ENCODE results near the gene BCL2L12. TPM values are rescaled to one million over a fixed set of nuclear protein-coding genes. Genes with fewer than 3 reads are reported as not detected.
A peak's percentile ranks its signal among the peaks of the same experiment; 100 is the strongest.

BCL2L12 gene
- total RNA-seq, 1 donor from 2014 or later = 2.4 TPM

DNA sequence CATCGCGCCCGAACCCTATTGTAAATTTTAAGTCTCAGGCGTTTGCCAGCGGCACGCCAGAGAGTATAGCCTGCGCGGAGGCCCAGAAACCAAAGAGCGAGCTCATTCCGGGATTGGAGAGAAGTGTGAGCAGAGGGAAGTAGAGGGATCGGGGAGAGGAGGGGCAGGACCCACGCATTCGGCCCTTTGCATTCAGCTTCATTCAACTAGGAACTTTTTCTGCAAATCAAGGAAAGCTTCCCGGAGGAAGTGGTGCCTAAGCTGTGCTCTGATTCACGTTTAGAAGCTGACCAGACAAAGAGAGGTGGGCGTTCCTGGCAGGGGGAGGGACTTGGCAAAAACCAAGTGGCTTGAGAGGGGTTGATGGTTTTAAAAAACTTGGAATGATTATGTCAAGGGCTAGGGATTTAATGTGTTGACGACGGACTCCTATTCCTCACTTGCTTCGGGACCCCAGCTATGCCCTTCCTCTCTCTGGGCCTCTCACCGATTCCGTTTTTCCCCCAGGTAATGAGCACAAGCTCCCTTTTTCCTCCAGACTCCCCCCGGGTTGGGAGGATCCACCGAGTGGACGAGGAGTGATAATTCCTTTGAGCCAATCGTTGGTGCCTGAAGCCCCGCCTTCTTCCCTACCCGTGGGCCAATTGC lies 10.5 kb downstream of the BCL2L12 start:
- no peak for FAIRE-seq
- H3K4me3 ChIP-seq (ENCODE audit: low read depth, low read length) = peak overlapping the region; percentile 27
- TF ChIP-seq, protein P1, sequence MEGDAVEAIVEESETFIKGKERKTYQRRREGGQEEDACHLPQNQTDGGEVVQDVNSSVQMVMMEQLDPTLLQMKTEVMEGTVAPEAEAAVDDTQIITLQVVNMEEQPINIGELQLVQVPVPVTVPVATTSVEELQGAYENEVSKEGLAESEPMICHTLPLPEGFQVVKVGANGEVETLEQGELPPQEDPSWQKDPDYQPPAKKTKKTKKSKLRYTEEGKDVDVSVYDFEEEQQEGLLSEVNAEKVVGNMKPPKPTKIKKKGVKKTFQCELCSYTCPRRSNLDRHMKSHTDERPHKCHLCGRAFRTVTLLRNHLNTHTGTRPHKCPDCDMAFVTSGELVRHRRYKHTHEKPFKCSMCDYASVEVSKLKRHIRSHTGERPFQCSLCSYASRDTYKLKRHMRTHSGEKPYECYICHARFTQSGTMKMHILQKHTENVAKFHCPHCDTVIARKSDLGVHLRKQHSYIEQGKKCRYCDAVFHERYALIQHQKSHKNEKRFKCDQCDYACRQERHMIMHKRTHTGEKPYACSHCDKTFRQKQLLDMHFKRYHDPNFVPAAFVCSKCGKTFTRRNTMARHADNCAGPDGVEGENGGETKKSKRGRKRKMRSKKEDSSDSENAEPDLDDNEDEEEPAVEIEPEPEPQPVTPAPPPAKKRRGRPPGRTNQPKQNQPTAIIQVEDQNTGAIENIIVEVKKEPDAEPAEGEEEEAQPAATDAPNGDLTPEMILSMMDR (IDR thresholded peaks at IDR 0.05; ENCODE audit: insufficient read depth, low read length, severe bottlenecking) = no peak
- H3K27me3 ChIP-seq (ENCODE audit: control insufficient read depth, insufficient read depth, low read length) = no peaks in the 10 kb centered on the region
- peak; percentile 83 for DNase-seq (ENCODE audit: low read depth)
- peaks cover 8% of the 10 kb centered on the region for H3K36me3 ChIP-seq (ENCODE audit: control insufficient read depth, insufficient read depth, low read length)

DNA sequence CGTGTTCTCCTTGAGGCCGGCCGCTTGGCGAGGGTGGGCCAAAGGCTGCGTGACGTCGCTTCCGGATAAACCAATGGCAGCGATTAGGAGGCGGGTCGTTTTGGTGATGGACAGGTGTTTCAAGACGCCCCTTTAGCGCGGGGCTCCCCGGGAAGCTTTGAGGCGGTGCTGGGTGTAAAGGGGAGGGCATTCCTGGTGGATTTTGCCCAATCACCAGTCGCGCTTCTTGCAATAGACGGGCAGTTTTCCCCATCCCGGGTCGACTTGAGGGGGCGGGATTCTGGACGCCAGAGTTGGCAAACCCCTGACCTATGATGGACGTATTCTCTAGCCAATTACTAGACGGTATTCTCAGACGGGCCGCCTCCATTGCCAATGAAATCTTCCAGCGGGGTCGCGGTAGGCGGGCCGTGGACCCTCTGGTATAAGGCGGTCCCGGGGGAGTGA lies 11.1 kb downstream of the BCL2L12 start:
- TF ChIP-seq, protein P1 (IDR thresholded peaks at IDR 0.05; ENCODE audit: insufficient read depth, low read length, severe bottlenecking) = no peak
- FAIRE-seq = peak; percentile 95
- H3K27me3 ChIP-seq (ENCODE audit: control insufficient read depth, insufficient read depth, low read length) = no peaks in the 10 kb centered on the region
- DNase-seq (ENCODE audit: low read depth) = peak; percentile 99
- peaks cover 10% of the 10 kb centered on the region for H3K36me3 ChIP-seq (ENCODE audit: control insufficient read depth, insufficient read depth, low read length)
- H3K4me3 ChIP-seq (ENCODE audit: low read depth, low read length) = peak overlapping the region; percentile 100

DNA sequence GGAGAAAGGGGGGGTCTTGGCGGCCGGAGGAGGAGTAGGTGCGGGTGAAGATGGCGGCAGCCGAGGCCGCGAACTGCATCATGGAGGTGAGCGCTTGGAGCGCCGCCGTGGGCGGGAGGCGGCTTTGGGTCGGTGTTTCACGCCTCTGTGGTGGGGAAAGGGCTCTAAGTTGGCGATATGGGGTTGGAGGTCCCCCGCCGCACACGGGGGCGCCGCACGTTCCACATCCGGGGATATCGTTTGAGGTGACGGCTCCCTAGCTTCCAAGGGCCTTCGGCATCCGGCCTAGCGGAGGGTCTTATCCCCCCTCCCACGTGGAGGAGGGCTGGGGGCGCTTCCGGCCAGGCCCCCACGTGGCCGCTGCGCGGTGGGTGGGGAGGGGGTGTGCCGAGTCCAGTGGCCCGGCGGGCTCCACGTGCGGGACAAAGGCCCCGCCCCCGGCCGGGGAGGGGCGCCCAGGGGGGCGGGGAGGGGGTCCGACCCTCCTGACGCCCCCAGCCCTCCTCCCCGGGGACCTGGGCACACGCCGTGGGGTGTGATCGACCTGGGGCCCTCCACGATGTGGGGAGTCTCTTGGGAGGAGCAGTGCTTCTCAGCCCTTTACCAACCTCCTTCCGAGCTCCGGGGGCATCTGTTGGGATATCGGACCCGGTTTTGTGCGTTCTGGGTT lies 11.6 kb downstream of the BCL2L12 start, which contains the start of gene PRMT1:
TSS of gene PRMT1 (plus strand) at position 41 of the 670 bp plus-strand sequence. CDS start at position 51, 10 bp downstream.
- Histone ChIP-seq H3K36me3 (ENCODE audit: control insufficient read depth, insufficient read depth, low read length) (peaks cover 14% of the 10 kb centered on the region), H3K4me3 (ENCODE audit: low read depth, low read length) (peak within 1 kb of the TSS; percentile 100), H3K27me3 (ENCODE audit: control insufficient read depth, insufficient read depth, low read length) (no peaks in the 10 kb centered on the region)
- no peak for FAIRE-seq
- DNase-seq (ENCODE audit: low read depth) = no peak
- TF ChIP-seq, protein P1 (IDR thresholded peaks at IDR 0.05; ENCODE audit: insufficient read depth, low read length, severe bottlenecking) = no peak

- H3K4me3 ChIP-seq (ENCODE audit: low read depth, low read length) = peak overlapping the region; percentile 100
- TF ChIP-seq, protein P1 (IDR thresholded peaks at IDR 0.05; ENCODE audit: insufficient read depth, low read length, severe bottlenecking) = peak; percentile 71
- FAIRE-seq (no peak), DNase-seq (ENCODE audit: low read depth) (peak; percentile 56)
- no peaks in the 10 kb centered on the region for H3K27me3 ChIP-seq (ENCODE audit: control insufficient read depth, insufficient read depth, low read length)
- peaks cover 16% of the 10 kb centered on the region for H3K36me3 ChIP-seq (ENCODE audit: control insufficient read depth, insufficient read depth, low read length)
Measured at GRCh38 chr19:49677901-49678674, 12.4 kb downstream of the BCL2L12 start.

DNA sequence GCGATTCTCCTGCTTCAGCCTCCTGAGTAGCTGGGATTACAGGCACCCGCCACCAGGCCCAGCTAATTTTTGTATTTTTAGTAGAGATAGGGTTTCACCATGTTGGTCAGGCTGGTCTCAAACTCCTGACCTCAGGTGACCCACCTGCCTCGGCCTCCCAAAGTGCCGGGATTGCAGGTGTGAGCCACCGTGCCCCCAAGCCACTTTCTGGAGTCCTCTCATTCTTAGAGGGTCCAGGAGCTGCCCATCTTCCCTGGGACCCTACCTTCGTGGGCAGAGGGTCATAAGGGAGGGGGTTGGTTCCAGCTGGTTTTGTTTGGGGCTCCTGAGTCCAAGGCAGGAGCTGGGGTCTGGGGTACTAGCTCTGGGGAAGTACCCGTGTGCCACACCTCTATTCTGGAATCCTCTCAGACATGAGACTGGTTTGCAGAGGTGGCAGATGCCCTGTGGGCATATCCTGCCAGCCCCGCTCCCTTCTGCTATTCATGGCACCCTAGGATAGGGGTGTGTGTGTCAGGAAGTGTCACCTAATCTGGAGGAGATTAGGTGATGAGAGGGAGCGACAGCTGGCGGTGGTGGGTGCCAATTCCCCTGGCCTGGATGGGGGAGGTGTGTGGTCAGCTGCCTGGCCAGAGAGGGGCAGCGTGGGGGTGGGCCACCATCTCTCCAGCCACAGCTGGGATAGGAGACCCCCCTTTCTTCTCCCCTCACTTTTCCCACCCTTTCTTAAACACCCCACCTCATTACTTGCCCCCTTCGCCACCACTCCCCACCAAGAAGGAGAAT lies 13.4 kb downstream of the BCL2L12 start:
- DNase-seq (ENCODE audit: low read depth) (no peak), FAIRE-seq (no peak)
- Histone ChIP-seq H3K36me3 (ENCODE audit: control insufficient read depth, insufficient read depth, low read length) (peaks cover 19% of the 10 kb centered on the region), H3K4me3 (ENCODE audit: low read depth, low read length) (no peak overlapping the region), H3K27me3 (ENCODE audit: control insufficient read depth, insufficient read depth, low read length) (no peaks in the 10 kb centered on the region)
- TF ChIP-seq, protein P1 (IDR thresholded peaks at IDR 0.05; ENCODE audit: insufficient read depth, low read length, severe bottlenecking) = no peak
